ENCODE results near the gene TTLL3.

TTLL3 gene

GRCh38 chr3:9778143-9779074, 31.7 kb upstream of the TTLL3 start:
- no peaks in the 10 kb centered on the region for H3K27me3 Mint-ChIP-seq
- H3K9me3 Mint-ChIP-seq (ENCODE audit: low read depth) = no peaks in the 10 kb centered on the region
- peak overlapping the region; percentile 84 for H3K4me3 Mint-ChIP-seq
- peaks cover 10% of the 10 kb centered on the region for H3K36me3 Mint-ChIP-seq
- H3K27ac Mint-ChIP-seq = peak overlapping the region; percentile 96
- peaks cover 68% of the 10 kb centered on the region for H3K4me1 Mint-ChIP-seq (ENCODE audit: low read depth)

- Mint-ChIP-seq H3K36me3 (peaks cover 10% of the 10 kb centered on the region), H3K4me1 (ENCODE audit: low read depth) (peaks cover 68% of the 10 kb centered on the region), H3K27ac (peak overlapping the region; percentile 96), H3K9me3 (ENCODE audit: low read depth) (no peaks in the 10 kb centered on the region), H3K4me3 (peak overlapping the region; percentile 84), H3K27me3 (no peaks in the 10 kb centered on the region)
These were observed 30.9 kb upstream of the TTLL3 start for GRCh38 chr3:9779075-9779593.

GRCh38 chr3:9779721-9780457, 30.2 kb upstream of the TTLL3 start:
- Mint-ChIP-seq H3K27me3 (no peaks in the 10 kb centered on the region), H3K9me3 (ENCODE audit: low read depth) (no peaks in the 10 kb centered on the region), H3K4me1 (ENCODE audit: low read depth) (peaks cover 68% of the 10 kb centered on the region), H3K36me3 (peaks cover 10% of the 10 kb centered on the region), H3K4me3 (peak overlapping the region; percentile 59), H3K27ac (peak overlapping the region; percentile 96)

- no peaks in the 10 kb centered on the region for H3K27me3 Mint-ChIP-seq
- peak overlapping the region; percentile 44 for H3K4me3 Mint-ChIP-seq
- H3K36me3 Mint-ChIP-seq = peaks cover 12% of the 10 kb centered on the region
- peaks cover 65% of the 10 kb centered on the region for H3K4me1 Mint-ChIP-seq (ENCODE audit: low read depth)
- H3K9me3 Mint-ChIP-seq (ENCODE audit: low read depth) = no peaks in the 10 kb centered on the region
- peak overlapping the region; percentile 96 for H3K27ac Mint-ChIP-seq
These were observed 29.6 kb upstream of the TTLL3 start for GRCh38 chr3:9780458-9780812.

GRCh38 chr3:9780910-9781309, 29.2 kb upstream of the TTLL3 start:
- Mint-ChIP-seq H3K27me3 (no peaks in the 10 kb centered on the region), H3K9me3 (ENCODE audit: low read depth) (no peaks in the 10 kb centered on the region), H3K27ac (peak overlapping the region; percentile 96), H3K4me1 (ENCODE audit: low read depth) (peaks cover 68% of the 10 kb centered on the region), H3K36me3 (peaks cover 14% of the 10 kb centered on the region), H3K4me3 (no peak overlapping the region)

- peaks cover 14% of the 10 kb centered on the region for H3K36me3 Mint-ChIP-seq
- peak overlapping the region; percentile 70 for H3K27ac Mint-ChIP-seq
- no peak overlapping the region for H3K4me3 Mint-ChIP-seq
These were observed 28.5 kb upstream of the TTLL3 start for GRCh38 chr3:9781551-9781950.

GRCh38 chr3:9781978-9782603, 28.0 kb upstream of the TTLL3 start:
- Mint-ChIP-seq H3K4me1 (ENCODE audit: low read depth) (peaks cover 69% of the 10 kb centered on the region), H3K27ac (peak overlapping the region; percentile 1), H3K9me3 (ENCODE audit: low read depth) (no peaks in the 10 kb centered on the region), H3K27me3 (no peaks in the 10 kb centered on the region), H3K4me3 (no peak overlapping the region), H3K36me3 (peaks cover 18% of the 10 kb centered on the region)

More at GRCh38 chr3:9781551-9781950, 28.5 kb upstream of the TTLL3 start:
- Mint-ChIP-seq H3K9me3 (ENCODE audit: low read depth) (no peaks in the 10 kb centered on the region), H3K4me1 (ENCODE audit: low read depth) (peaks cover 69% of the 10 kb centered on the region), H3K27me3 (no peaks in the 10 kb centered on the region)

GRCh38 chr3:9782770-9783169, 27.3 kb upstream of the TTLL3 start:
- peaks cover 19% of the 10 kb centered on the region for H3K36me3 Mint-ChIP-seq
- peaks cover 69% of the 10 kb centered on the region for H3K4me1 Mint-ChIP-seq (ENCODE audit: low read depth)
- no peaks in the 10 kb centered on the region for H3K9me3 Mint-ChIP-seq (ENCODE audit: low read depth)
- H3K27me3 Mint-ChIP-seq = no peaks in the 10 kb centered on the region
- no peak overlapping the region for H3K4me3 Mint-ChIP-seq
- H3K27ac Mint-ChIP-seq = no peak overlapping the region

- Mint-ChIP-seq H3K27me3 (no peaks in the 10 kb centered on the region), H3K9me3 (ENCODE audit: low read depth) (no peaks in the 10 kb centered on the region), H3K27ac (no peak overlapping the region), H3K4me3 (no peak overlapping the region), H3K4me1 (ENCODE audit: low read depth) (peaks cover 60% of the 10 kb centered on the region), H3K36me3 (peaks cover 20% of the 10 kb centered on the region)
These were observed 26.1 kb upstream of the TTLL3 start for GRCh38 chr3:9783954-9784353.

GRCh38 chr3:9784965-9785364, 25.1 kb upstream of the TTLL3 start:
- no peak overlapping the region for H3K4me3 Mint-ChIP-seq
- no peaks in the 10 kb centered on the region for H3K27me3 Mint-ChIP-seq
- no peaks in the 10 kb centered on the region for H3K9me3 Mint-ChIP-seq (ENCODE audit: low read depth)
- H3K36me3 Mint-ChIP-seq = peaks cover 25% of the 10 kb centered on the region
- H3K4me1 Mint-ChIP-seq (ENCODE audit: low read depth) = peaks cover 57% of the 10 kb centered on the region
- no peak overlapping the region for H3K27ac Mint-ChIP-seq

- Mint-ChIP-seq H3K27ac (peak overlapping the region; percentile 22), H3K4me1 (ENCODE audit: low read depth) (peaks cover 57% of the 10 kb centered on the region), H3K4me3 (no peak overlapping the region), H3K36me3 (peaks cover 24% of the 10 kb centered on the region), H3K9me3 (ENCODE audit: low read depth) (no peaks in the 10 kb centered on the region), H3K27me3 (no peaks in the 10 kb centered on the region)
These were observed 24.5 kb upstream of the TTLL3 start for GRCh38 chr3:9785602-9786001.

- no peaks in the 10 kb centered on the region for H3K9me3 Mint-ChIP-seq (ENCODE audit: low read depth)
- peaks cover 20% of the 10 kb centered on the region for H3K36me3 Mint-ChIP-seq
- peaks cover 58% of the 10 kb centered on the region for H3K4me1 Mint-ChIP-seq (ENCODE audit: low read depth)
- H3K27me3 Mint-ChIP-seq = no peaks in the 10 kb centered on the region
- no peak overlapping the region for H3K4me3 Mint-ChIP-seq
- H3K27ac Mint-ChIP-seq = peak overlapping the region; percentile 58
These were observed 23.8 kb upstream of the TTLL3 start for GRCh38 chr3:9786209-9786739.

GRCh38 chr3:9786825-9787669, 23.0 kb upstream of the TTLL3 start:
- peaks cover 20% of the 10 kb centered on the region for H3K36me3 Mint-ChIP-seq
- H3K27me3 Mint-ChIP-seq = no peaks in the 10 kb centered on the region
- no peaks in the 10 kb centered on the region for H3K9me3 Mint-ChIP-seq (ENCODE audit: low read depth)
- H3K4me1 Mint-ChIP-seq (ENCODE audit: low read depth) = peaks cover 60% of the 10 kb centered on the region
- peak overlapping the region; percentile 69 for H3K4me3 Mint-ChIP-seq
- peak overlapping the region; percentile 96 for H3K27ac Mint-ChIP-seq

GRCh38 chr3:9787714-9788113, 22.3 kb upstream of the TTLL3 start:
- H3K27ac Mint-ChIP-seq = peak overlapping the region; percentile 96

More at GRCh38 chr3:9787714-9788113, 22.3 kb upstream of the TTLL3 start:
- Mint-ChIP-seq H3K4me1 (ENCODE audit: low read depth) (peaks cover 53% of the 10 kb centered on the region), H3K27me3 (no peaks in the 10 kb centered on the region), H3K4me3 (peak overlapping the region; percentile 69), H3K36me3 (peaks cover 20% of the 10 kb centered on the region), H3K9me3 (ENCODE audit: low read depth) (no peaks in the 10 kb centered on the region)
